Suprapubic skin (tissue), 3 donors: ENCODE results near the gene CTCFL.

Experiments
- CTCF ChIP-seq, 2 donors: fragments of 200-600 bp in 1 of 2; fragments of 450-650 bp in 1 of 2; sonication (generic) in 1 of 2; IDR thresholded peaks; one replicate each; pipeline ENCODE4 v1.5.1; 2016 to 2019; ENCODE audit warnings: antibody characterized with exemption in 2 of 2, mild to moderate bottlenecking in 1 of 2, moderate library complexity in 1 of 2
- EP300 ChIP-seq: sonication (generic); formaldehyde crosslinking; IDR thresholded peaks from one replicate; pipeline ENCODE4 v1.6.1; 2017; ENCODE audit warnings: antibody characterized with exemption
- POLR2A ChIP-seq, 2 donors: fragments of 450-650 bp; IDR thresholded peaks; one replicate each; pipeline ENCODE4 v1.6.1; 2017; ENCODE audit warnings: antibody characterized with exemption in 2 of 2, mild to moderate bottlenecking in 2 of 2, moderate library complexity in 2 of 2

- TF ChIP-seq CTCF (IDR thresholded peaks at IDR 0.05) (no peak), POLR2A (IDR thresholded peaks at IDR 0.05) (no peak), EP300 (no peak)
Measured at GRCh38 chr20:57525328-57526086, 567 bp upstream of the CTCFL start.
